SH-SY5Y (cell line): ENCODE measurements around the gene ECI1.

Experiments used
- GATA2 ChIP-seq: IDR thresholded peaks from 2 replicates; pipeline ENCODE4 v1.6.1; 2011; ENCODE audit warnings: mild to moderate bottlenecking, low read depth, low read length
- GATA3 ChIP-seq: IDR thresholded peaks from 2 replicates; pipeline ENCODE4 v1.6.1; 2011; ENCODE audit warnings: low read depth, mild to moderate bottlenecking, low read length, moderate library complexity

GRCh38 chr16:2206420-2206779, 45.0 kb downstream of the ECI1 start:
- TF ChIP-seq GATA2, result no peak
- no peak for TF ChIP-seq GATA3
